ENCODE measurements around the gene CNBP. TPM values are rescaled to one million over a fixed set of nuclear protein-coding genes. Genes with fewer than 3 reads are reported as not detected.

The CNBP gene
- total RNA-seq, 4 donors from 2014 or later, result 329 to 533 (median 488) TPM

DNA sequence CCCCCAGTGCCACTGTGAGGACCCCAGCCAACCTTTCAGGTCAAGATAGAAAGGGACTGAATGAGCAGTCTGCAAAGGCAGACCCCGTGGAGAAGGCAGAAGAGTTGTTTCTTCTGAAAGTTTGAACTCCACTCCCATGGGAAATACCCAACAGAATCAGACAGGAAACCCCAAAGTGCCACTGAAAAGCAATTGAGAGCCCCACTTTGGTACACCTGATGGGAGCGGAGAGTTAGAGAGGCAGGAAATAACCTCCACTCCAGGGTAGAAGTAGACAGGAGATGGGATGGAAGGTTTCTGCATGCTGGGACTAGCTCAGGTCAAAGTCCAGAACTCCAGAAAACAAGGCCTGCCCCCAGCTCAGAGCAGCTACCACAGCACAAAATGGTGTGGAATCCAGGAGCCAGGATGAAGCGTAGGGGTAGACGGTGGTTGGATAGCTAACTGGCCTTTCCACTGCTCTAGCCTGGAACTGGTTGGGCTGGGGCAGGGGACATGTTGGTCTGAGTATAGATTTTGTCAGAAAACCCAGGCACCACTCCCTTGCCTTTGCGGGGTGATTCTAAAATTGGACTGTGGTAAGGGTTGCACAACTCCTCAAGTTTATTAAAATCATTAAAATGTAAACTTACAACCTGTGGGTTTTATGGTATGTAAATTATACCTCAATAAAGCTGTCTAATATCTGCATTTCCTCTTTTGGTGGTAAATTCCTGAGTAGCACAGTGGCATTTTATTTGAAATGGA is 60.2 kb downstream of the CNBP start:
- H3K27ac ChIP-seq, result peak overlapping the region in 2 of 4 donors; percentile 87 to 97
- H3K4me3 ChIP-seq, result no peak overlapping the region
- H3K36me3 ChIP-seq, result peaks cover 0 to 29% (median 0%) of the 10 kb centered on the region in 3 donors
- TF ChIP-seq, protein P1, sequence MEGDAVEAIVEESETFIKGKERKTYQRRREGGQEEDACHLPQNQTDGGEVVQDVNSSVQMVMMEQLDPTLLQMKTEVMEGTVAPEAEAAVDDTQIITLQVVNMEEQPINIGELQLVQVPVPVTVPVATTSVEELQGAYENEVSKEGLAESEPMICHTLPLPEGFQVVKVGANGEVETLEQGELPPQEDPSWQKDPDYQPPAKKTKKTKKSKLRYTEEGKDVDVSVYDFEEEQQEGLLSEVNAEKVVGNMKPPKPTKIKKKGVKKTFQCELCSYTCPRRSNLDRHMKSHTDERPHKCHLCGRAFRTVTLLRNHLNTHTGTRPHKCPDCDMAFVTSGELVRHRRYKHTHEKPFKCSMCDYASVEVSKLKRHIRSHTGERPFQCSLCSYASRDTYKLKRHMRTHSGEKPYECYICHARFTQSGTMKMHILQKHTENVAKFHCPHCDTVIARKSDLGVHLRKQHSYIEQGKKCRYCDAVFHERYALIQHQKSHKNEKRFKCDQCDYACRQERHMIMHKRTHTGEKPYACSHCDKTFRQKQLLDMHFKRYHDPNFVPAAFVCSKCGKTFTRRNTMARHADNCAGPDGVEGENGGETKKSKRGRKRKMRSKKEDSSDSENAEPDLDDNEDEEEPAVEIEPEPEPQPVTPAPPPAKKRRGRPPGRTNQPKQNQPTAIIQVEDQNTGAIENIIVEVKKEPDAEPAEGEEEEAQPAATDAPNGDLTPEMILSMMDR (IDR thresholded peaks at IDR 0.05), result no peak
- TF ChIP-seq POLR2A (IDR thresholded peaks at IDR 0.05), result no peak
- no peaks in the 10 kb centered on the region for H3K9me3 ChIP-seq
- no peak for DNase-seq (ENCODE audit: low spot score in 2 of 2)
- peaks cover 0 to 31% (median 19%) of the 10 kb centered on the region in 4 donors for H3K4me1 ChIP-seq
- 64 to 69% methylated on average over 5 of the region's 5 CpGs for WGBS, 2 donors
- H3K27me3 ChIP-seq, result no peaks in the 10 kb centered on the region

DNA sequence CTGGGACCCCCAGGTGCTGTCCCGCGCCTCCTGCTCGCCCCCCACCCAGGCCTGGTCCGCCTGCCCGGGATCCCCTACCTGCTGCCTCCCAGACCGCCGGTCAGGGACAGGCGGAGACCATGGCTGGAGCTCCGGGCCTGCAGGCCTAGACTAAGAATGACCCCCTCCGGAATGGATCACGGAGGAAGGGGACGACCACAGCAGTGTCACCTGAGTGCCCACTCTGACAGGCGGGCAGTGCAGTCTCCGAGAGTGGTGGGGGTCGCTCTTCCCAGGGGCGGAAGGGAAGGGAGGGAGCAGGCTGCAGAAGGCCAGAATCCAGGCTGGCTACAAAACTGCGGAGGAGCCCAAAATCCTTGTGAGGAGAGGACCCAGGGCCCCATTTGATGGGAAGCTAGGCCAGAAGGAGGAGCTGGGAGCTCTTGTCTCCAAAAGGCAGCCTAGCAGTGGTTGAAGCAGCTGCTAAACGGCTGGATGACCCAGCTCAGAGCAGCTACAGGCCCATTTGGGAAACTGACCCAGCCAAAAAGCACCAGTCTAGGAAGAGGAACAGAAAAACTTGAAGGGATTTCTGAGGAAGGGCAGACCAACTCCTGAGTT is 61.2 kb downstream of the CNBP start:
- WGBS, 2 donors, result 36 to 37% methylated on average over 18 of the region's 18 CpGs
- Histone ChIP-seq H3K36me3 (peaks cover 0 to 20% (median 0%) of the 10 kb centered on the region in 3 donors), H3K9me3 (no peaks in the 10 kb centered on the region), H3K4me3 (peak overlapping the region; percentile 31 to 87 (median 80)), H3K27ac (peak overlapping the region; percentile 74 to 97 (median 86)), H3K4me1 (peaks cover 0 to 34% (median 20%) of the 10 kb centered on the region in 4 donors), H3K27me3 (no peaks in the 10 kb centered on the region)
- no peak for DNase-seq (ENCODE audit: low spot score in 2 of 2)
- TF ChIP-seq POLR2A (IDR thresholded peaks at IDR 0.05) (no peak), EP300 (IDR thresholded peaks at IDR 0.05) (no peak)

GRCh38 chr3:129121792-129122411 is 61.8 kb downstream of the CNBP start, which contains the start of gene RAB43:
Gene RAB43 (minus strand): TSS chr3:129121804. CDS start chr3:129121489, 315 bp downstream.
- peak; percentile 78 for DNase-seq (ENCODE audit: low spot score in 2 of 2)
- TF ChIP-seq POLR2A (IDR thresholded peaks at IDR 0.05), result no peak
- TF ChIP-seq EP300 (IDR thresholded peaks at IDR 0.05), result no peak
- TF ChIP-seq, protein P1 (IDR thresholded peaks at IDR 0.05), result no peak

DNA sequence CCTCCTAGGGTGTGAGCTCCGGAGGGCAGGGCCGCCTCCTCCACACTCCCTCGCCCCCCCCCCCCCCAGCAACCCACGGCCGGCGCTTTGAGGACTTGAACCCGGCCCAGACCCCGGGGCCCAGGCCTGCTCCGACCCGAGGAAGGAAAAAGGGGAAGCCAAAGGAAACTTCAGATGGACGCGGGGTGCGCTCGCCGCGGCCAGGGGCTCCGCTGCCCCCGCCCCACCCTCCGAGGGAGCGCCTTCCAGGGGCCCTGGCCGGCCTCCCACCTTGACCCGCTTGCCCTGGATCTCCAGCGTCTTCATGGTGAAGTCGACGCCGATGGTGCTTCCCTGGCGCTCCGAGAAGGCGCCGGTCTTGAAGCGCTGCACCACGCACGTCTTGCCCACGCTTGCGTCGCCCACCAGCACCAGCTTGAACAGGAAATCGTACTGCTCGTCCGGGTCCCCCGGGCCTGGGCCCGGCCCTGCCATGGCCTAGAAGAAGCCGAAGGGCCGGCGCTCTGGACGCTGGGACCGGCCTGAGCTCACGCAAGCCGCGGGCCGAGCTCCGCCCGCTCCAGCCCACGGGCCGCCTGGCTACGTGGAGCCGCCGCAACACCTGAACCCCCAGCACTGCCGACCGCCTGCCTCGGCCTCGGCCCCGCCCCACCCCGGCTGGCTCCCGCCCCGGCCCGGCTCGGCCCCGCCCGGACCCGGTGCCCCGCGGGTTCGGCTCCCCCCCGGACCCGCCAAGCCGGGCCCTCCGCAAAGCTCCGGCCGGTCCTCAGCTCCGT is 62.5 kb downstream of the CNBP start:
- DNase-seq (ENCODE audit: low spot score in 2 of 2), result no peak
- 0 to 2% methylated on average over 10 to 14 of the region's 80 CpGs for WGBS, 2 donors
- TF ChIP-seq POLR2A (IDR thresholded peaks at IDR 0.05), result peak in 1 of 2 donors; percentile 14
- TF ChIP-seq EP300 (IDR thresholded peaks at IDR 0.05), result no peak

More at GRCh38 chr3:129121792-129122411, 61.8 kb downstream of the CNBP start, which contains the start of gene RAB43:
- H3K36me3 ChIP-seq, result peaks cover 0 to 13% (median 0%) of the 10 kb centered on the region in 3 donors
- WGBS, 2 donors, result 4 to 6% methylated on average over 30 to 44 of the region's 60 CpGs
- no peaks in the 10 kb centered on the region for H3K9me3 ChIP-seq
- H3K27me3 ChIP-seq, result no peaks in the 10 kb centered on the region
- H3K27ac ChIP-seq, result peak within 1 kb of the TSS; percentile 74 to 97 (median 86)
- H3K4me3 ChIP-seq, result peak within 1 kb of the TSS; percentile 72 to 87 (median 80)
- H3K4me1 ChIP-seq, result peaks cover 0 to 40% (median 20%) of the 10 kb centered on the region in 4 donors

GRCh38 chr3:129120254-129121004 is 63.3 kb downstream of the CNBP start:
- H3K27ac ChIP-seq, result peak overlapping the region; percentile 74 to 97 (median 86)
- DNase-seq (ENCODE audit: low spot score in 2 of 2), result peak; percentile 70 to 79
- peak; percentile 33 to 39 for TF ChIP-seq POLR2A (IDR thresholded peaks at IDR 0.05)
- peak in 1 of 2 donors; percentile 48 for TF ChIP-seq EP300 (IDR thresholded peaks at IDR 0.05)
- TF ChIP-seq, protein P1 (IDR thresholded peaks at IDR 0.05), result peak; percentile 10 to 55 (median 23)
- H3K27me3 ChIP-seq, result no peaks in the 10 kb centered on the region
- 1% methylated on average over 18 of the region's 18 CpGs for WGBS, 2 donors
- H3K36me3 ChIP-seq, result peaks cover 0 to 3% (median 0%) of the 10 kb centered on the region in 3 donors
- H3K9me3 ChIP-seq, result no peaks in the 10 kb centered on the region
- H3K4me1 ChIP-seq, result peaks cover 0 to 52% (median 22%) of the 10 kb centered on the region in 4 donors
- H3K4me3 ChIP-seq, result peak overlapping the region; percentile 72 to 87 (median 80)

More for the DNA sequence above, 62.5 kb downstream of the CNBP start:
- Histone ChIP-seq H3K36me3 (peaks cover 0 to 6% (median 0%) of the 10 kb centered on the region in 3 donors), H3K27me3 (no peaks in the 10 kb centered on the region), H3K27ac (peak overlapping the region; percentile 74 to 97 (median 86)), H3K4me1 (peaks cover 0 to 47% (median 20%) of the 10 kb centered on the region in 4 donors), H3K4me3 (peak overlapping the region; percentile 72 to 87 (median 80)), H3K9me3 (no peaks in the 10 kb centered on the region)

All from tibial nerve (tissue), 4 donors.